GM19043 (cell line): Measurements from ENCODE around the gene COX4I2.
A peak's percentile ranks its signal among the peaks of the same experiment; 100 is the strongest.

Source experiments
- ATAC-seq: cut with Tn5 transposase; IDR thresholded peaks from one replicate; pipeline ENCODE4 v1.9.1; 2021; ENCODE audit warnings: low read depth; ENCODE audit not compliant: unreplicated experiment

COX4I2 gene

GRCh38 chr20:31674895-31675827 is 37.4 kb downstream of the COX4I2 start:
- ATAC-seq, result peak; percentile 65

- ATAC-seq, result peak; percentile 59
These were observed 38.3 kb downstream of the COX4I2 start for GRCh38 chr20:31675828-31676608.

- ATAC-seq, result no peak
These were observed 38.9 kb downstream of the COX4I2 start for GRCh38 chr20:31676609-31676989.

- ATAC-seq, result no peak
These were observed 40.0 kb downstream of the COX4I2 start for GRCh38 chr20:31677553-31678260.

- ATAC-seq, result no peak
These were observed 41.0 kb downstream of the COX4I2 start for GRCh38 chr20:31678389-31679356.

GRCh38 chr20:31679357-31680285 is 41.9 kb downstream of the COX4I2 start:
- no peak for ATAC-seq

GRCh38 chr20:31680286-31681127 is 42.8 kb downstream of the COX4I2 start:
- ATAC-seq, result no peak

GRCh38 chr20:31681128-31681727 is 43.5 kb downstream of the COX4I2 start:
- ATAC-seq, result no peak

- no peak for ATAC-seq
These were observed 44.1 kb downstream of the COX4I2 start for GRCh38 chr20:31681769-31682168.

GRCh38 chr20:31682352-31682751 is 44.6 kb downstream of the COX4I2 start:
- no peak for ATAC-seq

GRCh38 chr20:31682927-31683326 is 45.2 kb downstream of the COX4I2 start:
- no peak for ATAC-seq

GRCh38 chr20:31684153-31685015 is 46.7 kb downstream of the COX4I2 start:
- peak; percentile 30 for ATAC-seq

GRCh38 chr20:31685853-31686643 is 48.3 kb downstream of the COX4I2 start:
- ATAC-seq, result no peak

GRCh38 chr20:31687777-31688176 is 50.1 kb downstream of the COX4I2 start:
- no peak for ATAC-seq

GRCh38 chr20:31689141-31689540 is 51.4 kb downstream of the COX4I2 start:
- no peak for ATAC-seq
